ENCODE results near the gene LRP10.

LRP10 gene

GRCh38 chr14:22866874-22867273 is 4.7 kb upstream of the LRP10 start:
- no peak for DNase-seq

DNA sequence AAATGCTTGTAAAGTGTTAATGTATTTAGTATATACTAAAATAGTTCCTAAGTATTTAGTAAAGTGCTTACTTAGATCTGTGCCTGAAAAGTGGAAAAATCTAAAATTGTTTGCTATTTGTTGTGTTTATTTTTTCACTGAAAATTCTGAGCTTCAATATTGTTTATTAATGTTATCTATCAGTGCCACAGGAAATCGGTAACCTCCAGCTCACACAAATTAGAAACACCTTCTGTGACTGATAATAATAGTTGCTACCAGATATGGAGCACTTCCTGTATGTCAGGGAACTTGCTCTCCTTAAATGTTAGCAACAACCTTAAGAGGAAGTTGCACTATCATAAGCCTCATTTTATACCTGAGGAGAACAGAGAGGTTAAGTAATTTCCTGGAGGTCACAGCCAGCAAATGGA is 723 bp upstream of the LRP10 start:
- no peak for DNase-seq

GRCh38 chr14:22872033-22872832 is 693 bp downstream of the LRP10 start:
- peak; percentile 86 for DNase-seq

DNA sequence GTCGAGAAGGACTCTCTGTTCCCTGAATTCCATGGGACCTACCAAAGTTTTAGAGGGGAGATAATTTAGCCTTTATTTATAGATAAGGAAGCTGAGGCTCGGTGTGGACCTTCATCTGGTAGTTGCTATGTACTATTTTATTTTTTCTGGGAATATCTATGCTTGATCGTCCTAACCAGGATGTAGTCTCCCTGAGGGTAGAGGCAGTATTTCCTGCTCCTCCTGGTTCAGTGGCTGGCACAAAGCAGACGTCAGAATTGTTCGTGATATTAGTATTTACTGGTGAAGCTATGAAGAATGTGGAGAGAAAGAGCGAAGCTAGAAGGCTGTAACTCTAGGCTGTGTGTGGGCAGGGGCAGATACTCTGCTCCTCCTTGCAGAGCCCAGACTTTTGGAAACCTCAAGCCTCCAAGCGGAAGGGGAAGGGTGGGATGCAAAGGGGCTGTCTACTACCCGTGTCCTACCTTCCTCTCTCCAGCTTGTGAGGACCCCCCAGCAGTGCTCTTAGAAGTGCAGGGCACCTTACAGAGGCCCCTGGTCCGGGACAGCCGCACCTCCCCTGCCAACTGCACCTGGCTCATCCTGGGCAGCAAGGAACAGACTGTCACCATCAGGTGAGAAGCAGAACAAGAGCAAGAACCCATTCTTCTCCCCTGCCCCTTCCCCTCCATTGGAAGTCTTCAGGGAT is 1.4 kb downstream of the LRP10 start:
- DNase-seq = no peak

GRCh38 chr14:22875003-22875747 is 3.6 kb downstream of the LRP10 start:
- DNase-seq = no peak

GRCh38 chr14:22875748-22876319 is 4.3 kb downstream of the LRP10 start:
- no peak for DNase-seq

- DNase-seq = no peak
These were observed 5.5 kb downstream of the LRP10 start for GRCh38 chr14:22877000-22877501.

DNA sequence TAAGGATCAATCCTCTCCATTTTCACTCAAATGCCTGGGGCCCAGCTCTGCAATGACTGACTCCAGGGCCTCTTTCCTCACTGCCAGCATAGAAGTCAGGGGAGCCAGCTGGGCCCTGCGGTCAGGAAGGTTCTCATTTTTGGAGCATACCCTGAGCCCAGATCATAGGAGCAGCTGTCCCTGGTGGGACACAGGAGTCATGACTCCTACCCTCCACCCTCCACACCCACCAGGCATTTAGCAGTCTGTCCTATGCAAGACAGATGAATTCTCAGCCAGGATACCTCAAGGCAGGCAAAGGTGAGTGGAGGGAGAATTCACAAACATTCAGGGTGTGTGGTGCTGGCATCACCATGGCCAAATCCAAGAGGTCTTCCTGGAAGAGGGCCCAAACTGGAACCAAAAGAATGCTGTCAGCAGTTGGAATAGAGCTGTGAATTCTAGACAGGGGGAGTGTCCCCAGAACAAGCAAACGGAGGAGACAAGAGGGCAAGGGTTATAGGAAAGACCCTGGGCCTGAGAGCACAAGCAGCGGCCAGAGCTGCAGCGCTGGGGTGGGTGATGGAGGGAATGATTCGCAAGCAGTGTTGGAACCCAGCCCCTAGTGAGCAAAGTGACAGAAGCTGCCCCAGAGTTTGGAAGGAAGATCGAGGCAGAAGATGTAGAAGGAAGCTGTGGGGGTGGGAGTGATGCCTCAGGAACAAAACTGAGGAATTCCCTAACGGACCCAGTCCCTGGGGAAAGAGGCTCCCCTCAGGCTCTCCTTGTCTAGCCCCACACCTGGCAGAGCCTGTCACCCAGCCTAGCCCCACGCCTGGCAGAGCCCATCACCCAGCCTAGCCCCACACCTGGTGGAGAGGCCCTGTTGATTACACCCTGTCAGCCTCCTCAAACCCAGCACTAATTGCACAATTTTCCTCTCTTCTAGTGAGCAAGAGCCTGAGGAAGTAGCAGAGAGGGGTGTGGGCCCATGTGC is 7.0 kb downstream of the LRP10 start:
- DNase-seq = no peak

DNA sequence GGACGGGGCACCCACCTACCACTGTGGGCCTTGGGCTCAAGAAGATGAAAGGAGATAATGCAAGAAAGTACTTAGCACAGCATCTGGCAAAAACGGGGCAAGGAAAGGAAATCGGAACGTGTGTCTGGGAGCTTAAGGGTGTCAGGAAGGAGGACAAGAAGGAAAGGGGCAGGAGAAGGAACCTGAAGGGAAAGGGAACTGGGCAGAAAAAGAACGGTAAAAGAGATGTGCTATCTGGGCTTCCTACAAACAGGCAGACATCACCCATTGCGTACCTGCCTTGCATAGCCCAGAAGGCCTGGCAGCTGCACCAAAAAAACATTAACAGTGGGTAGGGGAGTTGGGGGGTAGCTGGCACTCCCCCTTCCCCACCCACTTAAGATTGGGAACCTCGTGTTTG is 10.5 kb downstream of the LRP10 start:
- no peak for DNase-seq

GRCh38 chr14:22882529-22883172 is 11.1 kb downstream of the LRP10 start:
- no peak for DNase-seq

GRCh38 chr14:22883173-22883976 is 11.8 kb downstream of the LRP10 start, which contains the start of gene REM2:
REM2 (plus strand) TSS chr14:22883222; CDS start chr14:22883288, 66 bp downstream.
- no peak for DNase-seq

DNA sequence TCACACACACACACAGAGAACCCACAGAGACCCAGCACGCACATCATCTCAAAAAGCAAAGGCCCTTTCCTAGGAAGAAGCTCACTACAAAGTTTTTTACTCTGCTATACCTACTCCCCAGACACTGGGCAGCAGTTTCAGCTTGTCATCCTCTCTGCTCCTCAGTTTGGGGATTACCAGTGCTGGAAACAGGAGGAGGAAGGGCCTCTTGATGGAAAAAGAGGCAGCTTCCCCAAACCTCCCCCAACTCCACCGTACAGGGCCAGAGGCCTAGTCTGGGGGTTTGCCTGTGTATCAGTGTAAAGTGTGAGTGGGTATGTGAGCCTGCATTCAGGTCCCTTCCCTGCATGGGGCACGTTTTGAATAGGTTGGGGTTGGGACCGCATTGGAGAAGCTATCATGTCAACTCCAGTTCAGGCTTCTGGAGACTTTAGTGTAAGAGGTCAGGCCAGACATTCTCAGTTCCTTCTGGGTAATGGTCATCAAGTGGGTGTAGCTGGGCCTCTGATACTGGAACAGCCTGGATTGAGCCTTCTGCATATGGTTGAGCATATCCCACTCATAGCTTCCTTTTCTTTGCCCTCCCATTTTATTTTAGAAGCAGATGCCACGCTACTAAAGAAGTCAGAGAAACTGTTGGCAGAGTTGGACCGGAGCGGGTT is 12.7 kb downstream of the LRP10 start:
- DNase-seq = no peak

GRCh38 chr14:22884738-22885523 is 13.4 kb downstream of the LRP10 start:
- DNase-seq = no peak

- no peak for DNase-seq
These were observed 14.4 kb downstream of the LRP10 start for GRCh38 chr14:22885975-22886374.

GRCh38 chr14:22886500-22887259 is 15.1 kb downstream of the LRP10 start:
- DNase-seq = peak; percentile 83

DNA sequence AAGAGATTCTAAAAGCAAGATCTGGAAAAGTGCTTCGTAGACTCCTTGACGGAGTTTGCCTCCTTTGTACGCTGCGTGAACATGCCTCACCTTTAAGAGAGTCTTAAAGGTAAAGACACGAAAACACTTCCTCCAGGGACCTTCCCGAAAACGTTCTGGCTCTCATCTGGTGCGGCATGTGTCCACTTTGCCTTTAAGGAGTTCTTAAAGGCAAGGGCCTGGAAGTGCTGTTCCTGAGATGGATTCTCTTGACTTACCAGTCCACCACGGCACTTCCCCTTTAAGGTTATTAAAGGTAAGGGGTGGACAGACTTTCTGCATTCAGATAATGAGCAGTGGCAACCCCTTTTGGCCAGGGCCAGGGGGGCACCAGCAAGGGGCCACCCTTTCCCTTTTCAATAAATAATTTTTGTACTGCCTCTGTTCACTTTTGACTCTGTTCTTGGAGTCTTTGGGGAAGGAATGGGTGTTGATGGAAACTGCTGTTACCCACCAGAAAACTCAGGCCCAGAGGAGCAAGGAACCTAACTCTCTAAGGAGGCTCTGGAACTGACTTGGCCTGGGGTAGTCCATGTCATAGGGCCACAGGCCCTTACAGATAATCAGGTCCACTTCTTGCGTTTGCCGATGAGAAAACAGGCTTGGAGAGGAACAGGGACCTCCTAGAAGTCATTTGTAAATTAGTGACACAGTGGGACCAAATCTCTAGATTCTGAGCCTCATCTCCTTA is 15.9 kb downstream of the LRP10 start:
- DNase-seq = peak; percentile 73

- DNase-seq = no peak
These were observed 16.4 kb downstream of the LRP10 start for GRCh38 chr14:22887990-22888378.

Data from right forelimb (tissue), 1 donor.